ENCODE data around the gene CDK5RAP2.

Gene CDK5RAP2

DNA sequence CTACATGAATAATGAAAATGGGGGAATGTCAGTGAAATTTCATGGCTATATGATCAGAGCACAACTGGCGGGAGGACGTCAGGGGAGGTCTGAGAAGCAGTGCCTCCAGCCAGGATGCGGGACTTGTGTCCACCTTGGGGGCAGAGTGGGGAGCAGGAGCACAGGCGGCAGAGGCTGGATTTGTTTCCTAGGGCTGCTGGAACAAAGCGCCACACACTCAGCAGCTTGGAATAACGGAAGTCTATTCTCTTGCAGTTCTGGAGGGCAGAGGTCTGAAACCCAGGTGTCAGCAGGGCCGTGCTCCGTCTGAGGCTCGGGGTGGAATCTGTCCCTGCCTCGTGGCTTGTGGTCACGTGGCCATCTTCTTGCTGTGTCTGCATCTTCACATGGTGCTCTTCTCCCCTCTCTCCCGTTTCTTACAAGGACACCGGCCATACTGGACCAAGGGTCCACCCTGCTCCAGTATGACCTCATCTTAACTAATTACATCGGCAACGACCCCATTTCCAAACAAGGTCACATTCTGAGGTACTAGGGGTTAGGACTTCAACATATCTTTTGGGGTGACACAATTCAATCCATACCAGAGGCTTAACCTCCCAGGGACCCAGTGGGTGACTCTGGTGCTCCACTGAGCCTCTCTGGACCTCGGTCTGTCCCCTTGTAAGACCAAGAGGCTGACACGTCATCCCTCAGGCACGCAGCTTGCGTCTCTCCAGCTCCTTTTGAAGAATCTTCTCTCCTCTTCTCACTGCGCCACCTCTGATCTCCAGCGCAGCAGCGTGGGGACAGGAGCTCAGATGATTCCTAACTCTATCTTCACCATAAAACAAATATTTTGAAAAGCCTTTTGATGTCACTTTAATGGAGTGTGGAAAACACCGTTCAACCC is 202.5 kb downstream of the CDK5RAP2 start:
- Histone ChIP-seq H3K4me1 (ENCODE audit: control insufficient read depth in 1 of 2, insufficient read depth in 2 of 2, low read length in 2 of 2) (no peaks in the 10 kb centered on the region), H3K79me2 (ENCODE audit: control insufficient read depth, insufficient read depth, low read length, poor library complexity) (no peaks in the 10 kb centered on the region), H2BK120ac (ENCODE audit: insufficient read depth, low read length, poor library complexity) (no peak overlapping the region), H4K8ac (ENCODE audit: low read depth, low read length) (no peak overlapping the region), H3K27ac (ENCODE audit: low read depth, low read length) (no peak overlapping the region), H3K14ac (ENCODE audit: low read length) (no peak overlapping the region), H2BK5ac (ENCODE audit: low read depth, low read length, poor library complexity) (no peak overlapping the region), H3K4ac (ENCODE audit: low read depth, low read length) (no peak overlapping the region), H3K23ac (ENCODE audit: low read length) (no peak overlapping the region), H3K36me3 (ENCODE audit: control insufficient read depth in 1 of 2, insufficient read depth in 2 of 2, low read length in 2 of 2) (no peaks in the 10 kb centered on the region), H3K9me3 (ENCODE audit: insufficient read depth, low read depth, low read length) (peaks cover 12% of the 10 kb centered on the region), H4K12ac (ENCODE audit: low read depth, low read length) (no peak overlapping the region), H3K79me1 (ENCODE audit: low read length) (no peaks in the 10 kb centered on the region), H3K18ac (ENCODE audit: low read length) (no peak overlapping the region), H3K27me3 (ENCODE audit: insufficient read depth, low read length) (no peaks in the 10 kb centered on the region), H2AK5ac (ENCODE audit: low read length) (no peak overlapping the region), H2AFZ (ENCODE audit: insufficient read depth, low read length, poor library complexity) (no peak overlapping the region), H3K9ac (ENCODE audit: low read length) (no peak overlapping the region), H3K4me3 (ENCODE audit: low read depth, low read length) (no peak overlapping the region), H2BK12ac (ENCODE audit: low read length) (no peak overlapping the region), H4K91ac (ENCODE audit: low read depth, low read length) (no peak overlapping the region), H3K4me2 (ENCODE audit: low read length) (no peak overlapping the region)
- no CpG with 5 or more reads among the region's 23 CpGs for WGBS (ENCODE audit: extremely low coverage, insufficient coverage, insufficient read length)
- peak; percentile 33 to 73 for DNase-seq

DNA sequence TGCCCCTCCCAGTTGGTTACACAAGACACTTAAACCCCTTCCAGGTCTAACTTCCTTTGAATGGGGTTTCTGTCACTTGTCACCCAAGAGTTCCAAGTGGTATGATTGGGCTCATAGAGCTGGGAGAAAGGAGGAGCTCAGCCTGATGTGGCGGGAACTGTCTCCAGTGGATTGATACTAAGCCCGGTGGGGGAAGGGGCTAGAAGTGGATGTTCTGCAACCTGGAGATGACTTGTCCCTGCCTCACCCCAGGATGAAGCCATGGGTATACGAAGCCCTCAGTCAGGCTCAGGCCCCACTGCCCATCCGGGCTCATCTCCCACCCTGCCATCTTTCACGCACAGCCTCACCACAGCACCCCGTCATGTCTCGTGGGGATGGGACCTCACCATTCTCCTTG is 203.9 kb downstream of the CDK5RAP2 start:
- Histone ChIP-seq H3K36me3 (ENCODE audit: control insufficient read depth in 1 of 2, insufficient read depth in 2 of 2, low read length in 2 of 2) (no peaks in the 10 kb centered on the region), H3K4me1 (ENCODE audit: control insufficient read depth in 1 of 2, insufficient read depth in 2 of 2, low read length in 2 of 2) (peaks cover 0 to 2% of the 10 kb centered on the region in 2 experiments), H4K12ac (ENCODE audit: low read depth, low read length) (no peak overlapping the region), H2BK12ac (ENCODE audit: low read length) (no peak overlapping the region), H4K91ac (ENCODE audit: low read depth, low read length) (no peak overlapping the region), H3K4me3 (ENCODE audit: low read depth, low read length) (no peak overlapping the region), H3K23ac (ENCODE audit: low read length) (no peak overlapping the region), H3K9me3 (ENCODE audit: insufficient read depth, low read depth, low read length) (peaks cover 15% of the 10 kb centered on the region), H3K79me2 (ENCODE audit: control insufficient read depth, insufficient read depth, low read length, poor library complexity) (no peaks in the 10 kb centered on the region), H2BK120ac (ENCODE audit: insufficient read depth, low read length, poor library complexity) (no peak overlapping the region), H4K8ac (ENCODE audit: low read depth, low read length) (no peak overlapping the region), H3K14ac (ENCODE audit: low read length) (no peak overlapping the region), H3K4ac (ENCODE audit: low read depth, low read length) (no peak overlapping the region), H3K18ac (ENCODE audit: low read length) (no peak overlapping the region), H3K27ac (ENCODE audit: low read depth, low read length) (no peak overlapping the region), H3K27me3 (ENCODE audit: insufficient read depth, low read length) (no peaks in the 10 kb centered on the region), H2BK5ac (ENCODE audit: low read depth, low read length, poor library complexity) (no peak overlapping the region), H3K79me1 (ENCODE audit: low read length) (no peaks in the 10 kb centered on the region), H3K9ac (ENCODE audit: low read length) (no peak overlapping the region), H2AK5ac (ENCODE audit: low read length) (no peak overlapping the region), H2AFZ (ENCODE audit: insufficient read depth, low read length, poor library complexity) (no peak overlapping the region), H3K4me2 (ENCODE audit: low read length) (no peak overlapping the region)
- no CpG with 5 or more reads among the region's 7 CpGs for WGBS (ENCODE audit: extremely low coverage, insufficient coverage, insufficient read length)
- DNase-seq, result no peak

DNA sequence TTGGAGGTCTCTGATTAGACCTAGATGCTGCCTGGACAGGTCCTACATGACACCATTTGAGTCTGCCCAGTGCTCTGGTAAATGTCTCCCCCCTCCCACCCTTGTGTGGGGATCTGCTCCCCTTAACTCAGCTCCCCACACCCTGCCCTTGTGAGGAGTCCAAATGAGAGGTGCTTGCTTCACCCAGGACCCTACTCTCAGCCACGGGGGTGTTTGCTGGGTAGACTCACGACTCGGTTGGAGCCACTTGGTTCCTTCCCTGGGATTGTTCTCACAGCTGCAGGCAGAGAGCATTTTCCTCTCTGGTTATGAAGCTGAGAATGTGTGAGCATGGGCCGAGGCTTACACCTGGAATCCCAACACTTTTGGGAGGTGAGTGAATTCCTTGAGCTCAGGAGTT is 204.7 kb downstream of the CDK5RAP2 start:
- Histone ChIP-seq H3K27ac (ENCODE audit: low read depth, low read length) (no peak overlapping the region), H3K27me3 (ENCODE audit: insufficient read depth, low read length) (no peaks in the 10 kb centered on the region), H3K79me1 (ENCODE audit: low read length) (no peaks in the 10 kb centered on the region), H2BK5ac (ENCODE audit: low read depth, low read length, poor library complexity) (no peak overlapping the region), H3K4me2 (ENCODE audit: low read length) (no peak overlapping the region), H2AFZ (ENCODE audit: insufficient read depth, low read length, poor library complexity) (no peak overlapping the region), H3K36me3 (ENCODE audit: control insufficient read depth in 1 of 2, insufficient read depth in 2 of 2, low read length in 2 of 2) (no peaks in the 10 kb centered on the region), H4K8ac (ENCODE audit: low read depth, low read length) (no peak overlapping the region), H3K4me3 (ENCODE audit: low read depth, low read length) (no peak overlapping the region), H3K9ac (ENCODE audit: low read length) (no peak overlapping the region), H3K9me3 (ENCODE audit: insufficient read depth, low read depth, low read length) (peaks cover 15% of the 10 kb centered on the region), H2BK12ac (ENCODE audit: low read length) (no peak overlapping the region), H4K12ac (ENCODE audit: low read depth, low read length) (no peak overlapping the region), H3K14ac (ENCODE audit: low read length) (no peak overlapping the region), H3K18ac (ENCODE audit: low read length) (no peak overlapping the region), H3K23ac (ENCODE audit: low read length) (no peak overlapping the region), H3K4ac (ENCODE audit: low read depth, low read length) (no peak overlapping the region), H4K91ac (ENCODE audit: low read depth, low read length) (no peak overlapping the region), H2BK120ac (ENCODE audit: insufficient read depth, low read length, poor library complexity) (no peak overlapping the region), H2AK5ac (ENCODE audit: low read length) (no peak overlapping the region), H3K79me2 (ENCODE audit: control insufficient read depth, insufficient read depth, low read length, poor library complexity) (no peaks in the 10 kb centered on the region), H3K4me1 (ENCODE audit: control insufficient read depth in 1 of 2, insufficient read depth in 2 of 2, low read length in 2 of 2) (peaks cover 0 to 2% of the 10 kb centered on the region in 2 experiments)
- no CpG with 5 or more reads among the region's 4 CpGs for WGBS (ENCODE audit: extremely low coverage, insufficient coverage, insufficient read length)
- DNase-seq, result no peak

DNA sequence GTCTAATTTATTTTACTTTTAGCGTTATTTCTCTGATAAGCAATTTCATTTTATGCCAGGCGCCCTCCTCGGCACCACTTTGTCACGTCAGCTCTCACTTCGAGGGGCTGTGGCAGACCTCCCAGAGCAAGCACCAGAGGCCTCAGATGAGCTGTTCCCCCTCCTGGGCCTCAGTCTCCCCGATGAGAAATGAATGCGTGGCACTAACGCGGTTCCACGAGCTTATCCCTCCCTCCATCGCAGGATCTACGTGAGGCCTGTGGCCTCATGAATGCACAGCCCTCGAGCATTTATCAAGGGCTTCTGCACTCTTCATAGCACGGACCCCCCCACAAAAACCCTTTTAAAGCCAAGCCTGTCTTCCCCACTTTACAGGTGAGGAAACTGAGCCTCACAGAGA is 205.2 kb downstream of the CDK5RAP2 start:
- Histone ChIP-seq H2BK5ac (ENCODE audit: low read depth, low read length, poor library complexity) (no peak overlapping the region), H3K36me3 (ENCODE audit: control insufficient read depth in 1 of 2, insufficient read depth in 2 of 2, low read length in 2 of 2) (no peaks in the 10 kb centered on the region), H2AK5ac (ENCODE audit: low read length) (no peak overlapping the region), H3K79me1 (ENCODE audit: low read length) (no peaks in the 10 kb centered on the region), H2BK120ac (ENCODE audit: insufficient read depth, low read length, poor library complexity) (no peak overlapping the region), H3K4me3 (ENCODE audit: low read depth, low read length) (no peak overlapping the region), H3K27me3 (ENCODE audit: insufficient read depth, low read length) (no peaks in the 10 kb centered on the region), H3K79me2 (ENCODE audit: control insufficient read depth, insufficient read depth, low read length, poor library complexity) (no peaks in the 10 kb centered on the region), H4K91ac (ENCODE audit: low read depth, low read length) (no peak overlapping the region), H2AFZ (ENCODE audit: insufficient read depth, low read length, poor library complexity) (no peak overlapping the region), H3K4me2 (ENCODE audit: low read length) (no peak overlapping the region), H4K12ac (ENCODE audit: low read depth, low read length) (no peak overlapping the region), H4K8ac (ENCODE audit: low read depth, low read length) (no peak overlapping the region), H2BK12ac (ENCODE audit: low read length) (no peak overlapping the region), H3K23ac (ENCODE audit: low read length) (no peak overlapping the region), H3K9ac (ENCODE audit: low read length) (no peak overlapping the region), H3K27ac (ENCODE audit: low read depth, low read length) (no peak overlapping the region), H3K18ac (ENCODE audit: low read length) (no peak overlapping the region), H3K9me3 (ENCODE audit: insufficient read depth, low read depth, low read length) (peaks cover 15% of the 10 kb centered on the region), H3K4me1 (ENCODE audit: control insufficient read depth in 1 of 2, insufficient read depth in 2 of 2, low read length in 2 of 2) (peaks cover 0 to 2% of the 10 kb centered on the region in 2 experiments), H3K14ac (ENCODE audit: low read length) (no peak overlapping the region), H3K4ac (ENCODE audit: low read depth, low read length) (no peak overlapping the region)
- no peak for DNase-seq
- WGBS (ENCODE audit: extremely low coverage, insufficient coverage, insufficient read length), result no CpG with 5 or more reads among the region's 14 CpGs
